ENCODE data around the gene CREG1.

The CREG1 gene

GRCh38 chr1:167532964-167533824 is 20.4 kb downstream of the CREG1 start:
- DNase-seq (ENCODE audit: low spot score), result no peak

DNA sequence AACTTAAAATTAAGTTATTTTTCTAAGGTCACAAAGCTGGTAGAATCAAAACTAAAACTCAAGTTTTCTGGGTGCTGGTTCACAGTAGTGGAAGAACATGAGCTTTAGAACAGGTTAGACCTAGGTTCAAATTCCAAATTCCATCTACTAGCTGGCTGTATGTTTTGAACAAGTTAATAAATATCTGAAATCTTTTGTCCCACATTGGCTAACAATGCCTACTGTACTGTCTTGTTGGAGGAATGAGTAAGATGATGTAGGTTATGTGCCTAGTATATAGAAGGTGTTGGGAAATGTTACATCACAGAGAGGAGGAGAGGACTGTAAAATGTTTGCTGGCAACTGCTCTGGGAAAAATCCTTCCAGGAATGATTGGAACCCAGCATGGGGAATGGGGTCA is 21.2 kb downstream of the CREG1 start:
- DNase-seq (ENCODE audit: low spot score), result no peak

DNA sequence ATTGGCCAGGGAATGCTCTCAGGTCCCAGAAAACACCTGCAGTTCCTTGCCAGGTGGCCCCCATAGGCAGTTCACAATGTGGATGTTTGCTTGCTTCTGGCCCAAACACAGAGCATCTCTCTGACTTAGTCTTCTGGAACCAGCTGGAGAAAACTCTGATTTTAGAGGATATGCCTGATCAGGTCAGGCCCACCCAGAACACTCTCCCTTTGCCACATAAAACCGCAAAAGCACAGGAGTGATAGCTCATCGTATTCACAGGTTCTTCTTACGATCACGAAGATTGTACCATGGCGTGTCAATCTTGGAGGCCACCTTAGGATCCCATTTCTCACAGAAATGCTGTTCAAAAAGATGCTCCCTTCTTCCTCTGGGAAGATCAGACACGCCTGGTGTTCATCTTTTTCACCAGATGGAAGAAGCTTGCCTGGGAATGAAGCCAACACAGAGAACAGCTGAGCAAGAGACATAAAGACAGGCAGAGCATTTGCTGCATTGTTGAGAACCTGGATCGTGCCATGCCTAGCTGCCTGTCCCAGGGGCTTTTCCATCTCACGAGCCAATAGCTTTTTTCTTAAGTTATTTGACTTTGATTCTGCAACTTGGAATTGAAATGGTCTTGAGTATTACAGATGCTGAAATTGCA is 23.6 kb downstream of the CREG1 start:
- DNase-seq (ENCODE audit: low spot score), result no peak

GRCh38 chr1:167528057-167528728 is 25.4 kb downstream of the CREG1 start:
- no peak for DNase-seq (ENCODE audit: low spot score)

DNA sequence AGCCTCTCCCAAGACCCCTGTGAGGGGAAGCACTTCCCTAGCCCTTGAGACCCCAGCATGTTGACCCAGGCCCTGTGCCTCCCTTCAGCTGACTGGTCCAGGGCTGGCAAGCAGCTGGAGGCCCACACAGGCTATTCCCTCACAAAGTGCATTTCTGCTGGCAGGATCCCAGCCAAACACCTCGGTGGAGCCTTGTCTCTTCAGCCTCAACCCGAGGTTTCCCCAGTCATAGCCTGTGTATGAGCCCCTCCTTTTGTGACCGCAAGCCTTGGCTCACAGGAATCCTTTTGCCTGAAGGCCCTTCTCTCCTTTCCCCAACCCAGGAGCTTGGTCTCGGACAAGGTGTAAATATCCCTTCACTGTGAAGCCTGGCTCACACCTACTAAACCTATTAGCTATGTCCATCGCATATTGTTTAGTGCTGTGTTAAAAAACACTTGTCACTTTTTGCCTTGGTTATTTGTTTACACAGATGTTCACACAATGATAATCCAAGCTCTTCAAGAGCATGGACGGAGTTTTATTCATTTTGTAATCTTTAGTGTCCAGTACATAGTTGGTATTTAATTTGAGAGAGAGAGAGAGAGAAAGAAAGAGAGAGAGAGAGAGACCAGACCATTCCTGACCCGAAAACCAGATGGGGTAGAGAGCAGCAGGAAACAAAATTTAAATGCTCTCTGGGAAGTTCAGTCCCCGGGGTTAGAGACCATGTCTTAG is 26.7 kb downstream of the CREG1 start:
- DNase-seq (ENCODE audit: low spot score), result no peak

DNA sequence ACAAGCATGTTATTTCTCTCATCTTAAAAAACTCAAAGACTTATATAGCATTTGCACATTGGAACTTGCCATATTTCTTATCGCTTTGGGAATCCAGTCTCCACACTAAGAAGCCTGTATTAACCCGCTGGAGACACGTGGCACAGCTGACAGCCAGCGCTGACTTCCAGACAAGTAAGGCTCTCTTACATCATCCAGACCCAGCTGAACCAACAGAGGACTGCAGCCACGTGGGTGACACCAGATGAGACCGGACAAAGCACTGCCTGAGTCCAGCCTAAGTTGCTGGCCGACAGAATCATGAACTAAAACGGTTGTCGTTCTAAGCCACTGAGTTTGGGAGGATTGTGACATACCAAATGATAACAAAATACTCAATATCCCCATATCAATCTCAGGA is 28.9 kb downstream of the CREG1 start:
- peak; percentile 92 for DNase-seq (ENCODE audit: low spot score)

- no peak for DNase-seq (ENCODE audit: low spot score)
These were observed 31.3 kb downstream of the CREG1 start for GRCh38 chr1:167522246-167522645.

DNA sequence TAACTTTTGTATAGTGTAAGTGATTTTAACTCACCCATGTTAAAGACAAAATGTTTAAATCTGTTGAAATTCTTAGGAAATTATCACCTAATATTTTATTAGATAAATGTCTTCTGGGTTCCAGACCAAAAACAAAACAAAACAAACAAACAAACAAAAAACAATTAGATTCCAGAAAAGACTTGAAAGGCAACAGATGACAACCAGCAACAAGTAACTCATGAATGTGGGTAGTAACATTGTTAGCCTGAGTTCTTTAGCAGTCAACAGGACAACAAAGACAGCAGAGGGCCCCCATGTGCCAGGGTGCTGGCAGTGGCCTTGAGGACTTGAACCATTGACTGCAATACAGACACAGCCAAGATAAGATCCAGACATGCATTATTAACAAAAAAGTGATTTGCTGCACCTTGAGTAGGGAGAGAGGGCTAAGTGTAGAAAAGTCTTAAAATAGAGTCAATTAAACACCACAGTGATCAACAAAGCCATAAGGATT is 32.8 kb downstream of the CREG1 start:
- no peak for DNase-seq (ENCODE audit: low spot score)

GRCh38 chr1:167518331-167518700 is 35.2 kb downstream of the CREG1 start, which contains the start of gene CD247:
CD247 (minus strand) TSS chr1:167518529; CDS start chr1:167518465, 64 bp downstream.
- no peak for DNase-seq (ENCODE audit: low spot score)

- no peak for DNase-seq (ENCODE audit: low spot score)
These were observed 35.8 kb downstream of the CREG1 start for GRCh38 chr1:167517535-167518330.

DNA sequence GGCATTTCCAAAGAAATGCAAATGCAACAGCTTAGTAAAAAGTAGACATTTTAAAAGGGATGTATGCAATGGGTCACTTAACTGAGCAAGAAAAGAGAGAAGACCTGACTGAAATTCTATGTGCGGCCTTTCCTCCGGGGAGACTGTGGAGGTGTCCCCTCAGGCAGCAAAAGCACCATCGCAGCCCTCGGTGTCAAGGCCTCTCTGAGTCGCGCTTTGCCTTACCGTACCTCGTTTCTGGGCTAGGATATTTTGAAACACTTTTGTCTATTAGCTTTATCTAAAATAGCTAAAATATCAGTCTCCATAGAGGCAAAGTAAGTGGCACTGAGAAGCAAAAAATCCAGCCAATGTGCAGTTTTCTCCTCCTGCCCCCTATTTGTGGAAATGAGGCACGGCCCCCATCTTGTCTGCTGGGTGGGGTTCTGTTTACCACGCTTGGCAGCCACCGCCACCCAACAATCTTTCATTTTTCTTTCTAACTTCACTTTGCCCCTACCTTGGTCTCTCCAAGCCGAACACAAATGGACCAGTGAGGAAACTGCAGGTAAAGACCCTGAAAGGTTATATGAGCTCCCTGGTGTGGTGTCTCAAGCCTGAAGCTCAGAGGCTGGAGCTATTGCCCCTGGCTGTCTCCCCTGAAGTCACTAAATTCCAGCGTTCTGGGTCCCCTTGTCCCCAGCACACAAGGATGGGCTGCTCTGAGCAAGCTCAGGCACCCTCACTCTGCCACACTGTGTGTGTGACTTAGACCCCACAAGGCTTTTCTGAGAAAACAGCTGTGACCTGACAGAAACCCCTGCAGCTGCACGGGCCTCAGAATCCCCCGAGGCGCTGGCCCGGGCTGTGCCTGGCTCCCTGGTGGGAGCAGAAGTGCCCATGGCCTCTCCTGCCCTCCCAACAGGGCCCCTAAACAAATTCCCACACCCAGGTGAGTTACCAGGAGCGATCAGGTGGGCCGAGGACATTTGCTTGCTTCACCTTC is 36.9 kb downstream of the CREG1 start:
- DNase-seq (ENCODE audit: low spot score), result no peak

- no peak for DNase-seq (ENCODE audit: low spot score)
These were observed 37.7 kb downstream of the CREG1 start for GRCh38 chr1:167515893-167516321.

- no peak for DNase-seq (ENCODE audit: low spot score)
These were observed 38.1 kb downstream of the CREG1 start for GRCh38 chr1:167515461-167515860.

- DNase-seq (ENCODE audit: low spot score), result no peak
These were observed 39.3 kb downstream of the CREG1 start for GRCh38 chr1:167514288-167514687.

GRCh38 chr1:167512046-167512654 is 41.4 kb downstream of the CREG1 start:
- no peak for DNase-seq (ENCODE audit: low spot score)

DNA sequence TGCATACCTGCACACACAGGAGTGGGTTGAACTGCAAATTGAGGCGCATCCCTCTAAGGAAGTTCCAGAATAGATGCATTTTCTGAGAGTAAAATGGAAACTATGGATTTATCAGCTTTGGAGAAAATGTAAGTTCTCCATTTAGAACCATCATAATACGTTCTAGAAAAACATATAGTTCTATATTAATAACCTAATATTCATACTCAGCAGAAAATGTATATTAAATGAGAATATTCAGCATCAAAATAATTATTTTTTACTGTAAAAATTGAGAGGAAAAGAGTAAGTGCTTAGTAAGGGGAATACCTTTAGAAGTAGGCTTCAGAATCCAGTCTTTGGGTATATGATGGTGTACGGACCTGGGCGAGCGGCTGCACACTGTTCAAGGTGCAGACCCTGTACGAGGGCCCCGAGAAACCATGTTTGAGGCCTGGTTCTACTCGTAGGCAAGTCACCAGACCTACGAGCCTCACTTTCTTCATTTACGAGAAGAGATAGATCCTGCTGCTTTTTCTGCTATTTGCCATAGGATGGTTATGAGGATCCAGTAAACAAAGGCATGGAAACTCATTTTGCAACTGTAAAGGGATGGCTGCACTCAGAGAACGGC is 42.1 kb downstream of the CREG1 start:
- no peak for DNase-seq (ENCODE audit: low spot score)

- DNase-seq (ENCODE audit: low spot score), result no peak
These were observed 42.7 kb downstream of the CREG1 start for GRCh38 chr1:167510881-167511280.

GRCh38 chr1:167510244-167510643 is 43.3 kb downstream of the CREG1 start:
- no peak for DNase-seq (ENCODE audit: low spot score)

DNA sequence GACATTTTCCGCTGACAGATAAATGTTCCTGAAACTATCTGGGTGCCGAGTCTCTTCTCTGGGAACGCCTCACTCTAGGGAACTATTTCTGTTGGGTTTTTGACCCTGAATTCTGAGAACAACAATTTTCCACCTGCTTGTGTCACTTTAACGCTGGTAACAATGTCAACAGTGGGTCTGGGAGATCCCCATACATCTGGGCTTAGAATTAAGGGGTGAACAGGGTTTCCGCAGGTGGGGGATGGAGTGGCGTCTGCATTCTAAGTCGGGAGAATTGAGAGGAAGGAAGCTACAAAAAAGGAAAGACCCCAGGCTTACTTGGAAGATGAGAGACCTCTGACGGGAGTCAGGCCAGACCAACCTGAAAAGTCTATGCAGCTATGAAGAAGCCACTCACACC is 44.0 kb downstream of the CREG1 start:
- DNase-seq (ENCODE audit: low spot score), result no peak
